Activated naive CD8-positive, alpha-beta T cell treated with anti-CD3 and anti-CD28 coated beads for 36 hours (primary cell): ENCODE results near the gene ABCC8. TPM values are rescaled to one million over a fixed set of nuclear protein-coding genes. Genes with fewer than 3 reads are reported as not detected.
A peak's percentile ranks its signal among the peaks of the same experiment; 100 is the strongest.

Experiments
- DNase-seq: peaks from one replicate; pipeline ENCODE4 v3.0.0; 2021
- H3K27ac Mint-ChIP-seq: one replicate; pipeline ENCODE4 v1.8.0; 2022; ENCODE audit warnings: mild to moderate bottlenecking, moderate library complexity, mixed read lengths
- H3K27me3 Mint-ChIP-seq: one replicate; pipeline ENCODE4 v1.8.0; 2022; ENCODE audit warnings: mild to moderate bottlenecking, mixed read lengths
- H3K36me3 Mint-ChIP-seq: one replicate; pipeline ENCODE4 v1.8.0; 2021; ENCODE audit warnings: mild to moderate bottlenecking, mixed read lengths
- H3K4me1 Mint-ChIP-seq: one replicate; pipeline ENCODE4 v1.8.0; 2021; ENCODE audit warnings: mixed read lengths
- H3K4me3 Mint-ChIP-seq: one replicate; pipeline ENCODE4 v1.8.0; 2022; ENCODE audit warnings: mild to moderate bottlenecking, moderate library complexity, mixed read lengths
- H3K9me3 Mint-ChIP-seq: one replicate; pipeline ENCODE4 v1.8.0; 2022; ENCODE audit warnings: mixed read lengths
- total RNA-seq, 2 experiments: library from RNA; stranded (reverse); gene quantifications; one replicate each; pipeline ENCODE4 v1.2.3, GENCODE V29; 2021

ABCC8 gene
- total RNA-seq, 2 experiments from 2014 or later, result not detected

- no peak overlapping the region for H3K4me3 Mint-ChIP-seq
- H3K27ac Mint-ChIP-seq, result no peak overlapping the region
- no peaks in the 10 kb centered on the region for H3K4me1 Mint-ChIP-seq
- DNase-seq, result no peak
- peaks cover 4% of the 10 kb centered on the region for H3K27me3 Mint-ChIP-seq
- H3K36me3 Mint-ChIP-seq, result no peaks in the 10 kb centered on the region
- no peaks in the 10 kb centered on the region for H3K9me3 Mint-ChIP-seq
Observed at GRCh38 chr11:17490232-17490631, 13.6 kb upstream of the ABCC8 start.

- Mint-ChIP-seq H3K27me3 (peaks cover 4% of the 10 kb centered on the region), H3K27ac (no peak overlapping the region), H3K36me3 (no peaks in the 10 kb centered on the region), H3K4me1 (no peaks in the 10 kb centered on the region), H3K4me3 (no peak overlapping the region), H3K9me3 (no peaks in the 10 kb centered on the region)
- no peak for DNase-seq
Observed at GRCh38 chr11:17489751-17490150, 13.1 kb upstream of the ABCC8 start.

GRCh38 chr11:17488563-17488962, 11.9 kb upstream of the ABCC8 start:
- Mint-ChIP-seq H3K4me1 (no peaks in the 10 kb centered on the region), H3K27ac (no peak overlapping the region), H3K36me3 (no peaks in the 10 kb centered on the region), H3K27me3 (peaks cover 4% of the 10 kb centered on the region), H3K4me3 (no peak overlapping the region), H3K9me3 (peaks cover under 1% of the 10 kb centered on the region)
- no peak for DNase-seq

GRCh38 chr11:17486646-17487045, 10.0 kb upstream of the ABCC8 start:
- Mint-ChIP-seq H3K4me1 (no peaks in the 10 kb centered on the region), H3K4me3 (no peak overlapping the region), H3K9me3 (peaks cover 3% of the 10 kb centered on the region), H3K36me3 (no peaks in the 10 kb centered on the region), H3K27ac (no peak overlapping the region), H3K27me3 (peaks cover 4% of the 10 kb centered on the region)
- DNase-seq, result no peak

- Mint-ChIP-seq H3K4me1 (no peaks in the 10 kb centered on the region), H3K36me3 (no peaks in the 10 kb centered on the region), H3K27ac (no peak overlapping the region), H3K27me3 (peaks cover 22% of the 10 kb centered on the region), H3K9me3 (peaks cover 3% of the 10 kb centered on the region), H3K4me3 (no peak overlapping the region)
- no peak for DNase-seq
Observed at GRCh38 chr11:17483505-17483904, 6.9 kb upstream of the ABCC8 start.

DNA sequence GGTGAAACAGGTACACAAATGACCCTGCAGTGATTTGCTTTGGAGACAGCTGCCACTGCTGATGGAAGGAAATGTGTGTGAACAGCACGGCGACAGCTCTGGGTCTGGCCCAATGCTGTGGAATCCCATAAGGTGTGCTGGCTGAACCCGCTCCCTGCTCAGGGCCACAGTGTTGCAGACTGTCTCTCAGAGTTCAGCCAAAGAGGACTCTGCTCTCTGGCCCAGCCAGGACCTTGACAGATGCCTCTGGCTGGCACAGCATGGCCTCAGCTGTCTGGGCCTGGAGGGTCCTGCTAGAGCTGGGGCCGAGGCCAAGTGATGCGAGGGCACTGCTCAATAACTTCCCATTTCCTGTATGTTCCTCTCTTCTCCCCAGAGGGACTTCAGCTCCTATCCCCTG, 5.3 kb upstream of the ABCC8 start:
- H3K36me3 Mint-ChIP-seq, result no peaks in the 10 kb centered on the region
- no peak overlapping the region for H3K4me3 Mint-ChIP-seq
- no peak overlapping the region for H3K27ac Mint-ChIP-seq
- no peak for DNase-seq
- peaks cover 3% of the 10 kb centered on the region for H3K9me3 Mint-ChIP-seq
- H3K4me1 Mint-ChIP-seq, result no peaks in the 10 kb centered on the region
- peaks cover 30% of the 10 kb centered on the region for H3K27me3 Mint-ChIP-seq

- Mint-ChIP-seq H3K36me3 (no peaks in the 10 kb centered on the region), H3K4me3 (no peak overlapping the region), H3K4me1 (no peaks in the 10 kb centered on the region), H3K27me3 (peaks cover 51% of the 10 kb centered on the region), H3K27ac (no peak overlapping the region), H3K9me3 (peaks cover 3% of the 10 kb centered on the region)
- DNase-seq, result no peak
Observed at GRCh38 chr11:17479284-17480214, 2.9 kb upstream of the ABCC8 start.

GRCh38 chr11:17478070-17478469, 1.4 kb upstream of the ABCC8 start:
- Mint-ChIP-seq H3K9me3 (no peaks in the 10 kb centered on the region), H3K27ac (no peak overlapping the region), H3K36me3 (no peaks in the 10 kb centered on the region), H3K4me1 (no peaks in the 10 kb centered on the region), H3K27me3 (peaks cover 65% of the 10 kb centered on the region), H3K4me3 (no peak overlapping the region)
- DNase-seq, result no peak

- no peaks in the 10 kb centered on the region for H3K36me3 Mint-ChIP-seq
- peaks cover 71% of the 10 kb centered on the region for H3K27me3 Mint-ChIP-seq
- no peak overlapping the region for H3K27ac Mint-ChIP-seq
- H3K4me1 Mint-ChIP-seq, result no peaks in the 10 kb centered on the region
- H3K4me3 Mint-ChIP-seq, result no peak overlapping the region
- no peak for DNase-seq
- no peaks in the 10 kb centered on the region for H3K9me3 Mint-ChIP-seq
Observed at GRCh38 chr11:17477361-17477760, 716 bp upstream of the ABCC8 start.

DNA sequence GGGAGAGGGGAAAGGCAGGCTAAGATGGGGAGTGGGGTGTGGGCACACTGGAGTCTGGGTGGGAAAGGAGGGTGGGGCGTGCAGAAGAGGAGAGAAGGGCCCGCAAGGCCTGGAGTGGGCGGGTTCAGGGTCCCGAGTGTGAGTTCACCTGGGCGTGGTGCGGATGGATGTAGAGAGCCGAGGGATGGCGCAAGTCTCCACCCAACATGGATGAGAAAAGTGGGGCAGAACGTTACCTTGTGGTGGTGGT, 364 bp upstream of the ABCC8 start:
- H3K27me3 Mint-ChIP-seq, result peaks cover 71% of the 10 kb centered on the region
- H3K9me3 Mint-ChIP-seq, result no peaks in the 10 kb centered on the region
- H3K27ac Mint-ChIP-seq, result no peak overlapping the region
- H3K36me3 Mint-ChIP-seq, result no peaks in the 10 kb centered on the region
- no peaks in the 10 kb centered on the region for H3K4me1 Mint-ChIP-seq
- no peak for DNase-seq
- H3K4me3 Mint-ChIP-seq, result no peak overlapping the region

GRCh38 chr11:17475666-17476316, 854 bp downstream of the ABCC8 start:
- Mint-ChIP-seq H3K27me3 (peaks cover 71% of the 10 kb centered on the region), H3K27ac (no peak overlapping the region), H3K4me1 (no peaks in the 10 kb centered on the region), H3K4me3 (peak overlapping the region; percentile 15), H3K36me3 (no peaks in the 10 kb centered on the region), H3K9me3 (no peaks in the 10 kb centered on the region)
- DNase-seq, result no peak

GRCh38 chr11:17473071-17473744, 3.4 kb downstream of the ABCC8 start:
- DNase-seq, result no peak
- Mint-ChIP-seq H3K4me1 (no peaks in the 10 kb centered on the region), H3K9me3 (no peaks in the 10 kb centered on the region), H3K27ac (no peak overlapping the region), H3K4me3 (no peak overlapping the region), H3K27me3 (peaks cover 53% of the 10 kb centered on the region), H3K36me3 (no peaks in the 10 kb centered on the region)

DNA sequence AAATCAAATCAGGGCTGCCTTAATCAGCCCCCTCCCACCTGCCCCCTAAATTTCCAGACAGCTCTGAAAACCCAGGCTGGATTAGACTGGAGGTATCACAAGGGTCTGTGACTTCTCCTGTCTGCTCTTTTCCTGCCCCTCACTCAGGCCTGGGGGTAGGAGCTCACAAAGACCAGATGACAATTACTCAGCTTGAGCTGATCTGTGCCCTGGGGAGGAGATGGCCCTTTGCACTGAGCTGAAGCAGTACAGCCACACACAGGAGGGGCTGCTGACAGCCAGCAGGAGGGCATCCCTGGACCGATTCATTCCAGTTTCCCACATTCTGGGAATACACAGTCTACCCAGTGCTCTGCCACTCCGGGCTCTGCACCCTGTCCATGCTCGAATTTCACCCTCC, 4.2 kb downstream of the ABCC8 start:
- Mint-ChIP-seq H3K27me3 (peaks cover 47% of the 10 kb centered on the region), H3K36me3 (no peaks in the 10 kb centered on the region), H3K9me3 (no peaks in the 10 kb centered on the region), H3K4me1 (no peaks in the 10 kb centered on the region), H3K27ac (no peak overlapping the region), H3K4me3 (no peak overlapping the region)
- no peak for DNase-seq

DNA sequence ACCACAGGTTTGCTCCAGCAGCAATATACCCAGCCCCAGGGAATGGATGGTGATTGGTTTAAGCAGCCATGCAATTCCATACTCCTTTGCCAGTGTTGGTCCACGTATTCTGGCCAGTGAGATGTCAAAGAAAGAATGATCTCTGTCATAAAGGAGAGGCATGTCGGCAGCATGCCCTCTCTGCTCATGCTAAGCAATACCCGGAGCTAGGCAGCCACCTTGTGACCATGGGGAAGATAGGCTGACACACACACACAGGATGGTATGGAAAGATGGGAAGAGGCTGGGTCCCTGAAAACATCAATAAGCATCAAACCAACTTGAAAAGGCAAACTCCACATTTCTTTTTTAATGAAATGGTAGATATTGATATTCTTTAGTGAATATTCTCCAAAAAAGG, 5.1 kb downstream of the ABCC8 start:
- no peak for DNase-seq
- Mint-ChIP-seq H3K27ac (no peak overlapping the region), H3K36me3 (no peaks in the 10 kb centered on the region), H3K4me1 (no peaks in the 10 kb centered on the region), H3K4me3 (no peak overlapping the region), H3K27me3 (peaks cover 39% of the 10 kb centered on the region), H3K9me3 (no peaks in the 10 kb centered on the region)

DNA sequence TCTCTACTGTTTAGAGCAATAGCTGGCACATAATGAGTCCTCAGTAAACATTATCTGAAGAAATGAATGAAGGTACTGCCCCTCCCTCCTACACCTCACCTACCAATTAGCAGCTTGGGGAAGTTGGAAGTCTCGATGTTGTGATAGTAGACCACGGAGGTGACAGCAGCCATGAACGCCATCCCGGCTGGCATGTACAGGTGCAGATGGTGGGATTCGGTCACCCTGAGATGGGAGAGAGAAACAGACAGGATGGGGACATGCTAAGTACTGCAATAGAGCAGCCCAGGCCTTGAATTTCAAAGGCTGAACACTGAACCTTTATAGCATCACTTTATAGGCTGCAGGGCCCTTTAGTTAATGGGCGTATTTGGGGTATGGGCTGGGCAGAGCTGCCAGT, 6.6 kb downstream of the ABCC8 start:
- H3K4me3 Mint-ChIP-seq, result no peak overlapping the region
- no peak for DNase-seq
- H3K27me3 Mint-ChIP-seq, result peaks cover 25% of the 10 kb centered on the region
- no peaks in the 10 kb centered on the region for H3K4me1 Mint-ChIP-seq
- no peaks in the 10 kb centered on the region for H3K9me3 Mint-ChIP-seq
- no peak overlapping the region for H3K27ac Mint-ChIP-seq
- H3K36me3 Mint-ChIP-seq, result no peaks in the 10 kb centered on the region
